ENCODE data around the gene ALMS1.
"Not testable (repeated sequence)": the region's sequence is repeated elsewhere in the genome, so short reads cannot be mapped to it uniquely, and the experiment has no call there.

The ALMS1 gene

DNA sequence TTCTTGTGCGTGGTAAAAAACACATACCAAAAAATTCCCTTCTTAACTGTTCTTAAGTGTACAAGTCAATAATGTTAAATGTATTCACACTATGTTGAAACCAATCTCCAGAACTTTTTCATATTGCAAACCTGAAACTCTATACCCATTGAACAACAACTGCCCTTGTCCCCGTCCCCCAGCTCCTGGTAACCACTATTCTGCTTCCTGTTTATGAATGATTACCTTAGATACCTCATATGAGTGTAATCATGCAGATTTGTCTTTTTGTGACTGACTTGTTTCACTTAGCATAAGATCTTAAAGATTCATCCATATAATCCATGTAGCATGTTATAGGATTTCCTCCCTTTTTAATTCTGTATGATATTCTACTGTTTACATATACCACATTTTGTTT is 196.7 kb downstream of the ALMS1 start:
- TF ChIP-seq, protein P1, sequence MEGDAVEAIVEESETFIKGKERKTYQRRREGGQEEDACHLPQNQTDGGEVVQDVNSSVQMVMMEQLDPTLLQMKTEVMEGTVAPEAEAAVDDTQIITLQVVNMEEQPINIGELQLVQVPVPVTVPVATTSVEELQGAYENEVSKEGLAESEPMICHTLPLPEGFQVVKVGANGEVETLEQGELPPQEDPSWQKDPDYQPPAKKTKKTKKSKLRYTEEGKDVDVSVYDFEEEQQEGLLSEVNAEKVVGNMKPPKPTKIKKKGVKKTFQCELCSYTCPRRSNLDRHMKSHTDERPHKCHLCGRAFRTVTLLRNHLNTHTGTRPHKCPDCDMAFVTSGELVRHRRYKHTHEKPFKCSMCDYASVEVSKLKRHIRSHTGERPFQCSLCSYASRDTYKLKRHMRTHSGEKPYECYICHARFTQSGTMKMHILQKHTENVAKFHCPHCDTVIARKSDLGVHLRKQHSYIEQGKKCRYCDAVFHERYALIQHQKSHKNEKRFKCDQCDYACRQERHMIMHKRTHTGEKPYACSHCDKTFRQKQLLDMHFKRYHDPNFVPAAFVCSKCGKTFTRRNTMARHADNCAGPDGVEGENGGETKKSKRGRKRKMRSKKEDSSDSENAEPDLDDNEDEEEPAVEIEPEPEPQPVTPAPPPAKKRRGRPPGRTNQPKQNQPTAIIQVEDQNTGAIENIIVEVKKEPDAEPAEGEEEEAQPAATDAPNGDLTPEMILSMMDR (IDR thresholded peaks at IDR 0.05; ENCODE audit: control insufficient read depth, insufficient read depth, low read depth, low read length, missing control alignments) = no peak
- H3K4me3 ChIP-seq (ENCODE audit: control insufficient read depth, low read depth, low read length) = no peak overlapping the region
- no peak for DNase-seq (ENCODE audit: low read depth)

DNA sequence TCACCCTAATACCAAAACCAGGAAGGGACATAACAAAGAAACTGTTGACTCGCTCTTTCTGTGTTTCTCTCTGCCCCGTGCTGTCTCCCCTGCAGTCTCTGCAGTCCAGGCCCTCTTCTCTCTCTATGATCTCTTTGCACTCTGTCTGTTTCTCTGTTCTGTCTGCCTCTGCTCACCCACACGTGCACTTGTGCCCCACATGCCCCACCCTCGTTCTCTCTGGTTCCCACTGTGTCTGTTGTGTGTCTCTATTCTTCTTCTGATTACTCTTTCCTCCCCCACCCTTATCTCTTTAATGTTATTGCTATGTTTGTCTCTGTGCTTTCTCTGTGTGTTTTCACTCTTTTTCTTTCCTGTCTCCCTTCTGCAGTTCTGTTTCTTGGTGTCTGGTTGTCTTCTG is 202.5 kb downstream of the ALMS1 start:
- TF ChIP-seq, protein P1 (IDR thresholded peaks at IDR 0.05; ENCODE audit: control insufficient read depth, insufficient read depth, low read depth, low read length, missing control alignments) = no peak
- DNase-seq (ENCODE audit: low read depth) = no peak
- H3K4me3 ChIP-seq (ENCODE audit: control insufficient read depth, low read depth, low read length) = no peak overlapping the region

GRCh38 chr2:73593680-73594079 is 208.0 kb downstream of the ALMS1 start:
- no peak overlapping the region for H3K4me3 ChIP-seq (ENCODE audit: control insufficient read depth, low read depth, low read length)
- TF ChIP-seq, protein P1 (IDR thresholded peaks at IDR 0.05; ENCODE audit: control insufficient read depth, insufficient read depth, low read depth, low read length, missing control alignments) = no peak
- DNase-seq (ENCODE audit: low read depth) = no peak

DNA sequence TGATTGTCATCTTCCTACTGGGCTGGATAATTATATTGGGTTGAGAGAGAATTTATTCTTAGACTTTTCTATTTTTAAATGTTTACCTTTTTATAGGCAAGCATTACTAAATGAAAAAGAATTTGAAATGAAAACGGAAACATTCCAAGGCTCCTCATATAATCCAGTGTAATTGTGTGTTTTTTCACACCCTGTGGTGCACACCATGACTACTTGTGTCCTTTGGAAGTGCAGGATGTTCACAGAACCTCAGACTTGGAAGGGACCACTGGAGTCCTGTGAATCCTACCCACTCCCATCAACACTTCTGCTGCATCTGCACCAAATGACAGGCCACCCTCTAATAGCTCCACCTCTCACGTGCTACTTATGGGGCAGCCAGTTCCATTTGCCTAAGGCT is 208.6 kb downstream of the ALMS1 start:
- TF ChIP-seq, protein P1 (IDR thresholded peaks at IDR 0.05; ENCODE audit: control insufficient read depth, insufficient read depth, low read depth, low read length, missing control alignments) = no peak
- no peak overlapping the region for H3K4me3 ChIP-seq (ENCODE audit: control insufficient read depth, low read depth, low read length)
- no peak for DNase-seq (ENCODE audit: low read depth)

GRCh38 chr2:73601780-73602179 is 216.1 kb downstream of the ALMS1 start:
- DNase-seq (ENCODE audit: low read depth) = no peak
- no peak overlapping the region for H3K4me3 ChIP-seq (ENCODE audit: control insufficient read depth, low read depth, low read length)
- TF ChIP-seq, protein P1 (IDR thresholded peaks at IDR 0.05; ENCODE audit: control insufficient read depth, insufficient read depth, low read depth, low read length, missing control alignments) = no peak

DNA sequence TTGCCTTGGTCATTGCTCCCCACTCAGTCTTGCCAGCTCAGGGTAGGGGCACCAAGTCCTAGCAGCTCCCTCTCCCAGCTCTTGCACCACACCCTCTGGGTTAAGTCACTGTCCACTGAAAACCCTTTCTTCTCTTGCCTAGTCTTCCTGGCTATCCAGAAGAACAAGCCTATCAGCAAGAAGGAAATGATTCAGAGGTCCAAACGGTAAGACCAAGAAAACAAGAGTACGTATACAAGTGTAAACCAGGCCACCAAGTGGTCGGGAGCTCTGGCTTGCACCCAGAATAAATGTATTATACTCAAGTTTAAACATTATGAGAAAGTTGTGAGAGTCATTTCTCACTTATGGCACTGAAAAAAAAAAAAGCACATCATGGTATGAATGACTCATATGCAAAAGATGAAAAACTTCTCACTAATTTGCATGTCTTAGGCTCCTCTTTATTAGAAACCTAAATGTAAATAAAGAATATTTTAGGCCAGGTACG is 217.5 kb downstream of the ALMS1 start:
- DNase-seq (ENCODE audit: low read depth); H3K4me3 ChIP-seq (ENCODE audit: control insufficient read depth, low read depth, low read length): not testable (repeated sequence)

- H3K4me3 ChIP-seq (ENCODE audit: control insufficient read depth, low read depth, low read length); DNase-seq (ENCODE audit: low read depth): not testable (repeated sequence)
Measured at GRCh38 chr2:73604589-73604988, 219.0 kb downstream of the ALMS1 start.

GRCh38 chr2:73610111-73610510 is 224.5 kb downstream of the ALMS1 start:
- no peak overlapping the region for H3K4me3 ChIP-seq (ENCODE audit: control insufficient read depth, low read depth, low read length)
- TF ChIP-seq, protein P1 (IDR thresholded peaks at IDR 0.05; ENCODE audit: control insufficient read depth, insufficient read depth, low read depth, low read length, missing control alignments) = no peak
- no peak for DNase-seq (ENCODE audit: low read depth)

Measured in AG09309 (cell line).